Endometrial microvascular endothelial cells (primary cell): Measurements from ENCODE around the gene SFXN3. TPM values are rescaled to one million over a fixed set of nuclear protein-coding genes. Genes with fewer than 3 reads are reported as not detected.

Experiments used
- in situ Hi-C: cut with HindIII; loops from 2 replicates; pipeline ENCODE4 v1.10.0; 2017; ENCODE audit warnings: low sequenced_read_pairs, low pct_unique_long_range_greater_than_20kb; ENCODE audit errors: inconsistent ontology term
- total RNA-seq: library from RNA; depleted of rRNA; stranded (reverse); fragments of >200 nt; gene quantifications from one replicate; pipeline ENCODE4 v1.2.3, GENCODE V29; 2015; ENCODE audit errors: inconsistent ontology term

SFXN3 gene
- total RNA-seq, 1 donor from 2014 or later, result 84.7 TPM

DNA sequence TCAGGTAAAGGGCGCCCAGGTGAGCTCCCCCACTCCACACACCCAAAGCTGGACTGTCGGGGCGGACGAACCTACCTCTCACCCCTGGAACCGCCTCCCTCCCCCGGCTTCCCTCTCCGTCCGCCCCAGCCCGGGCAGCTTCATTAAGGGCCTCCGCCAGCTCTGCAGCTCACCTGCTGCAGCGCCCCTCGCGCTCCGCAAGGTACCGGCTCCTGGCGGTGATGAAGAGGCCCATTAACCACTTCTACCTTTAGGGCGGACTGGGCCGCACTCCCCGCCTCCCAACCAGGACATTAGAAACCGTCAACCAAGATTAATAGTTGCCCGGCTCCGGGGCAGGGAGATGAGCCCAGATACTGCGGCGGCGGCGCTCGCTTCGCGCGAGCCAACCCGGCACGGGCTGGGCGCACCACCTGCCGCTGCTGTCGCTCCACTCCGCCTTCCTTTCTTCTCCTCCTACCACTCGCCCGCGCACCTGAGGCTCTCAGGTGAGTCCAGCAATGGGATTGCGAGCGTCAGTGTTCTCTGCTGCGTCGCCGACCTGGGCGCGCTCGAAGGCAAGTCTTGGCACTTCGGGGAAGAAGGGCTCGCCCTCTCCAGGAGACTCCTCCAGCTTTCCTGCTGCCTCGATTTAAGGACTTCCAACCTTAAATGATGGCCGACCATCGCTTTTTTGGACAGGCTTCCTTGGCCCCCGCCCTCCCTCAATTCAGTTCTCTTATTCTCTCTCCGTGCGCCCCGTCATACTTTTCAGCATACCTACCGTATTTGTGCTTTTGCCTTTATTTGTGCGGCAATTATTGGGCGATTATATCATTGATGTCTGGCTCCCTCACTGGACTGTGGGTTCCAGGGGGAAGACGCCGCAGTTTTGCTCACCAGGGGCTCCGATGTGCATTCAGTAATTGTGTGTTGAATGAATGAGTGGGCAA is 17.2 kb downstream of the SFXN3 start:
- in situ Hi-C loops, result no loop called here

DNA sequence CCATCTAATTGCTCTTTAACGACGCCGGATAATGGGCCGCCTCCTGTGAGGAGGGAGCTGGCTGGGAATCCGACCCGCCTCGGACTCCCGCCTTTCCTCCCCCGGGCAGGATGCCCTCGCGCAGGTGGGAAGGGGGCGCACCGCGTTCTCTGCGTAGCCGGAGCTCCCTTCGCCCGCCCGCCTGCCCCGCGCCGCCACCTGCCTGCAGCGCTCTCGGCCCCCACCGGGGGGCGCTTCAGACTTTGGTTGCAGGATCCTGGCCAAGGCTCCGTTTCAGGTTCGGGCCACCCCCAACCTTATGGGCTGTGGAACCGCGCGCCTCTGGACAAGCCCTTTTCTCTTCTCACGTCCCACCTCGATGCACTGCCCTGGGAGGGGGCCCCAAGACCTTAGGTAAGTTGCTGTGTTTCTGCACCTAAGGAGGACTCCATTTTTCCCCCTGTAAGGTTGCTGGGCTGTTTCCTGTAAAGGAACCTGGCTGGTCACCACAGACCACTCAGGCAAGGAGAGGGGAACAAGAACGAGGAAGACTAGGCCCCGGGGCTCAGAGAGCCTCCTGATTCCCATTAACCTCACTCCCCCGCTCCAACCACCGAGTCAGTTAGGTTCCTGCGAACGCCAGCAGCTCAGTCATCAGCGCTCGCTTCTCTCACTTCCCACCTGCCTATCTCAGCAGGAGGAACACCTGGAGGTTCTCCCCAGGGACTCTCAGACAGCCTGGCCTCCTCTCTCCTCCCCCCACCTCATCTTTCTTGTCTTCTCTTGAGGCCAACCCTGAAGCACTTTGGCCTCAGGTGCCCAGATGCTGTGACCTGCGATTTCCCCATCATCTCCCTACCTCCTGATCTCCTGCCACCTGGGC is 19.4 kb downstream of the SFXN3 start:
- in situ Hi-C loops, result no loop called here

DNA sequence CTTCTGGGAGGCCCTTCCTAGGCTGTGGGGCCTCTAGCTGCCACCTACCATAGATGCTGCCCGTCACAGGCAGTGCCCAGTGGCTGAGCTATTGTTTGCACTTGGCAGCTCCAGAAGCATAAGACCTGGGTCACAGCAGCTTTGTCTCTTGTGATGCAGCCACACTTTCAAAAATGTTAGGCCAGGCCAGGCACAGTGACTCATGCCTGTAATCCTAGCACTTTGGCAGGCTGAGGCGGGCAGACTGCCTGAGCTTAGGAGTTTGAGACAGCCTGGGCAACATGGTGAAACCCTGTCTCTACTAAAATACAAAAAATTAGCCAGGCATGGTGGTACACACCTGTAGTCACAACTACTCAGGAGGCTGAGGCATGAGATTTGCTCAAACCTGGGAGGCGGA is 21.3 kb downstream of the SFXN3 start:
- in situ Hi-C loops, result no loop called here

DNA sequence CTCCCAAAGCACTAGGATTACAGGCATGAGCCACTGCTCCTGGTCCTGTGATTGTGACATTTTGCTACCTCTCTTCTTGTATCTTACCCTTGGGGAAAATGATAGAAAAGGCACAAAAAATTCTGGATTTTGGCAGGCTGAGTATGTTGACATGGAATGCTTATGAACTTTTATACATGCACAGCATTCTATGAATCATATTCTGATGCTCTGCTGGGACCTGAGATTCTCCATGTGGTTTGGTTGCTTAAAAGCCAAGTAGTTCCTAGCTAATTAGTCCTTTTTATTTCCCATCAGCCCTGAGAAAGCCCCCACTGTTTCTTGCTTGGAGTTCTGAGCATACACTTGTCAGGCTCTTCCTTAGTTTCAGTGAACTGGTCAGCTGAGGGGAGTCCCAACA is 22.5 kb downstream of the SFXN3 start:
- in situ Hi-C loops, result no loop called here

DNA sequence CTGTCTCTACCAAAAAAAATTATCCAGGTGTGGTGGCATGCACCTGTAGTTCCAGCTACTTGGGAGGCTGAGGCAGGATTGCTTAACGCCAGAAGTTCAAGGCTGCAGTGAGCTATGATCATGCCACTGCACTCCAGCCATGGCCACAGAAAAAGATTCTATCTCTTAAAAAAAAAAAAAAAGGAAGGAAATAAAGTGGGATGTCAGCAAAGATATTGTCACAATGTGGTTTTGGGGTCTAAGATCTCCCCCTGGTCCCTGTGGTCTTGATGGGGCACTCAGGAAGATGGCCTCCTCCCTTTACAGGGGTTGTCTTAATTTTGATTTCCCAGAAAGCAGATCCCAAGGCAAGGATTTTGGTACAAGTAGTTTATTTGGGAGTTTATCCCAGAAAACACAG is 23.3 kb downstream of the SFXN3 start:
- in situ Hi-C loops, result no loop called here

DNA sequence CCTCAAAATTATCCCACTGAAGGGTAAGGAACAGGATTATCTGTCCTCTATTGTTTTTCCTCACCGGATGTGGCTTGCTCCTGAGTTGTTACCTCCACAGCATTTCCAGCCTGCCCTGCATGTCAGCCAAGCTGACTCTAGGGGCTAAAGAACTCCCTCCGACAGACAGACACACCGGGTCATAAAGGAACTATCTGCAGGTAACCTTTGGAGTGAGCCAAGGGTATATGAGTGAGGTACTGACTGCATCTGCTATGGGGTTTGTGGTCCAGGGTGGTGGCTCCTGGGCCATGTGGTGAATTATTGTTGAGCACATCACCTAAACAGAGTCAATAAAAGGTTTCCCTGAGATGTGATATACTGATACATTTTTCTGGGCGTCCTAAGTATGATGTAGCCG is 23.8 kb downstream of the SFXN3 start:
- in situ Hi-C loops, result no loop called here

DNA sequence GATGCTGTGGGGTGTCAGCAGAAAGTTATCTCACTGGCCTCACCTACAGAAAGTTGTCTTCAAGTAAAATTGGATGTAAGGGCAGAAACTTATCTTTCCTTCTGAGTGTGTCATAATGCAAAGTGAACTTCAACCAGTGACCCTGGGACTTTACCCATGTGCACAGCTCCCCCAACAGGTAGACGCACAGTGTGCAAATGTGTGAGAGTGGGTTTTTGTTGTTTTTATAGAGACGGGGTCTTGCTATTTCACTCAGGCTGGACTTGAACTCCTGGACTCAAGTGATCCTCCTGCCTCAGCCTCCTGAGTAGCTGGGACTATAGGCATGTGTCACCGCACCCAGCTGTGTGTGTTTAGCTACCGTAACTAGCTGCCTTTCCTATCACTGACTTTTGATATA is 24.4 kb downstream of the SFXN3 start:
- in situ Hi-C loops, result no loop called here

DNA sequence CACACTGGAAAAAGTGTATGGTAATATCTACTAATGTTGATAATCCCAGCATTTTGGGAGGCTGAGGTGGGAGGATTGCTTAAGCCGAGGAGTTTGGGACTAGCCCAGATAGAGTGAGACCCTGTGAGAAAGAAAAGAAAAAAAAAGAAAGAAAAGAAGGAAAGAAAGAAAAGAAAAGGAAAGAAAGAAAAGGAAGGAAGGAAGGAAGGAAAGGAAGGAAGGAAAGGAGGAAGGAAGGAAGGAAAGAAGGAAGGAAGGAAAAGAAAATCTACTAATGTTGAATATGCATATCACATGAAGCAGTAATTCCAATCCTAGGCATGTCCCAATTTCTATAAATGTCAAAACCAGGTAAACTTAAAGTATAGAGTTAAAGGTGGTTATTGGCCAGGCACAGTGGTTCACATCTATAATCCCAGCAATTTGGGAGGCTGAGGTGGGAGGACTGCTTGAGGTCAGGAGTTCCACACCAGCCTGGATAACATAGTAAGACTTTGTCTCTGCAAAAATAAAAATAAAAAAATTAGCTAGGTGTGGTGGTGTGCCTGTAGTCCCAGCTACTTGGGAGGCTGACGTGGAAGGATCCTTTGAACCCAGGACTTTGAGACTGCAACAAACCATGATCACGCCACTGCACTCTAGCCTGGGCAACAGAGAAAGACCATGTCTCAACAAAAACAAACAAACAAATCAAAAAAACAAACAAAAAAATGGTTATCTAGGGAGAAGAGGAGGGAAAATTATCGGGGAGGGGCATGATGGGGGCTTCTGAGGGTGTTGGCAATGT is 25.5 kb downstream of the SFXN3 start:
- in situ Hi-C loops, result no loop called here

DNA sequence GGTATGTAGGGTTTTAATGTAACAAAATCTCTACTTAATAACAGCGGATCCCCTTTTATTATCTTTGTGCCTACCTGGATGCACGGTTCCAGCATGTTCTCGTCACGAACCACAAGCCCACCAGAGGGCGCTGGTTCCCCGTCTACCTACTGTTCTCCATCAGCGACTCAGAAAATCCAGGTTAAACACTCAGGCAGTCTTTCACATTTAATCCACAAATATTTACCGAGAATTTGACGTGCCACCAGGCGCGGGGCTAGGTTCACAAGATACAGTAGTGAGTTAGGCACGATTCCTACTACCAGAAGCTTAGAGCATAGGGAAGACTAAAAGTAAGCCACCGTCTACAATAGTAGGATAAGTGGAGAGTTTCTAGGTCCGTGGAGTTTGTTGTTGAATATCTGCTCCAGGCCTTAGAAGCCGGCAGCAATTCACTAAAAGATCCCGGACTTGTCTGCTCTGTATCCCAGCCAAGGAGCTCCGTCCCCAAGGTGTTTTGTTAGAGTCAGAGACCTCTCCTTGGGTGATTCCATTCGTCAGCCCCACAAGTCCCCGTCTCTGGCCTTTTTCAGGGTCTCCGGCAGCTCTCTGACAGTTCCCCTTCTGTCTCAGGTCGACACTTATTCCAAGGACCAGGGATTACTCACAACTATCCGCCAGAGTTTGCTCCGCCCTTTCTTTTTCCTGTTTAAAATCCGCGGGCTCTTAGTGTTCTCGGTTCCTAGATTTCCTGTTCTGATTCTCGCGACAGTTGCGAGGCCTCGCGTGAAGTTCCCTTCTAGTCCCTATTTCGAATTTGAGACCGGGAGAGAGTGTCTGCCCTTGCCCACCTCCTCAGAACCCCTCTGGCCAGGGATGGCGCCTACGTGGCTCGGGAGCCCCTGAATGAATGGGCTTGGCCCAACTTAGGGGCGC is 29.3 kb downstream of the SFXN3 start:
- in situ Hi-C loops, result no loop called here

DNA sequence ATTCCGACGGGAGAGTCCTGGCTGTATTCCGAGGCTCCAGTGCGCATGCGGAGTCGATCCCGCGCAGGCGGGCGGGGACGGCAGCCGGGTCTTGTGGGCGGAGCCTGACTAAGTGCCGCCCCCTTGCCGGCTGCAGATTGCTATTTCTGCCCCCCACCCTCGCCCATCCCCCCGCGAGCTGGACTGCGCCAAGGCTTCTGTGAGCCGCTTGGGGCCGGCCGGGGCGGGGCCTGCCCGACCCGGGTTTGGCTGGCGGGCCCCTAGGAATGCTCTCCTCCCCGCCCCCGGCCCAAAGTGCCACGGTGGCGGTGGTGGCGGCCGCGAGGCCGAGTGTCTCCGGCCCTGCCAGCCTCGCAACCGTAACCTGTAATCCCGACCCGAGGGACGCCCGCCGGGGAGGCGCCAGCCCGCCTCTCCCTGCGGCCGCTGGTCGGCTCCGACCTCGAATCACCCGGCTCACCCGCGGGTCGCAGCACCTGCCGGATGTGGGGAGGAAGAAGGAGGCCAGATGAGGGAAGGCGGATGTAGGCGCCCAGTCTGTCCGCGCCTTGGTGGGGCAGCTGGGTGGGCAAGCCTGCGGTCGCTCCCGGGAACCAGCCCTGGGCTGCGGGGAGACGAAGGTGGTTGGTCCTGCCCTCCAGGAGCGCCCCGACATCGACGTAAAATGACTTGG is 30.1 kb downstream of the SFXN3 start:
- in situ Hi-C loops, result no loop called here

DNA sequence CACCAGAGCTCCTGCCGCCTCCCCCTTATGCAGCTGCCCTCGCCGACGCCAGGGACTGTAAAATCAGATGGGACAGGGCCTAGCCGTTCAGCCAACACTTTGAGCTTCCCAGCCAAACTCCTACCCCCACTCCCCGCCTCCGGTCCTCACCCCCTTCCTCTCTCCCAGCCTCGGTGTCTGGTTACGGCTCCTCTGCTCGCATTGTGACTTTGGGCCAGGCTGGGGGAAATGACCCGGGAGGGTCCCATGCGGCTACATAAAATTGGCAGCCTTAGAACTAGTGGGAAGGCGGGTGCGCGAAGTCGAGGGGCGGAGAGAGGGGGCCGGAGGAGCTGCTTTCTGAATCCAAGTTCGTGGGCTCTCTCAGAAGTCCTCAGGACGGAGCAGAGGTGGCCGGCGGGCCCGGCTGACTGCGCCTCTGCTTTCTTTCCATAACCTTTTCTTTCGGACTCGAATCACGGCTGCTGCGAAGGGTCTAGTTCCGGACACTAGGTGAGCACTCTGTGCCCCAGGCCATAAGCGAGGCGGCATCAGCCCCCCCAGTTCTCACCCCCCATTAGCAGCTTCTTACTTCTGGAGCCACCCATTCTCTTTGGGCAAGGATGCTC is 30.7 kb downstream of the SFXN3 start, which contains the start of gene KAZALD1:
Gene KAZALD1 (plus strand): TSS at position 366 of the 608 bp plus-strand sequence. CDS start 604 bp downstream, outside the sequence.
- in situ Hi-C loops, result no loop called here

DNA sequence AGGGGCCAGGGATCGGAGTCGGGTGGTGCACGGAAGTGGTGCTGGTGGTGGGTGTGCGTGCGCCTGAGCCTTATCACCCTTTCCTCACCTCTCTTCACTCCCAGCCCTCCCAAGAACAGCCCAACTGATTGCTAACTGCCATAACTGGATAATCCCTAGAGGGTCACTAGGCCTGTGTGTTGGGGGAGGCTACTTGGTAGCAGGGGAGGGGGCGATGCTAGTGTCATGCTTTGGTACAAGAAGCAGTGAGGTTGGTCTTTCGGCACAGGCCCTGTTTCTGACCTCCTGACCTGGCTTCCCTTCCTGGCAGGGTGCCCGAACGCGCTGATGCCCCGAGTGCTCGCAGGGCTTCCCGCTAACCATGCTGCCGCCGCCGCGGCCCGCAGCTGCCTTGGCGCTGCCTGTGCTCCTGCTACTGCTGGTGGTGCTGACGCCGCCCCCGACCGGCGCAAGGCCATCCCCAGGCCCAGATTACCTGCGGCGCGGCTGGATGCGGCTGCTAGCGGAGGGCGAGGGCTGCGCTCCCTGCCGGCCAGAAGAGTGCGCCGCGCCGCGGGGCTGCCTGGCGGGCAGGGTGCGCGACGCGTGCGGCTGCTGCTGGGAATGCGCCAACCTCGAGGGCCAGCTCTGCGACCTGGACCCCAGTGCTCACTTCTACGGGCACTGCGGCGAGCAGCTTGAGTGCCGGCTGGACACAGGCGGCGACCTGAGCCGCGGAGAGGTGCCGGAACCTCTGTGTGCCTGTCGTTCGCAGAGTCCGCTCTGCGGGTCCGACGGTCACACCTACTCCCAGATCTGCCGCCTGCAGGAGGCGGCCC is 31.4 kb downstream of the SFXN3 start:
- in situ Hi-C loops, result no loop called here

DNA sequence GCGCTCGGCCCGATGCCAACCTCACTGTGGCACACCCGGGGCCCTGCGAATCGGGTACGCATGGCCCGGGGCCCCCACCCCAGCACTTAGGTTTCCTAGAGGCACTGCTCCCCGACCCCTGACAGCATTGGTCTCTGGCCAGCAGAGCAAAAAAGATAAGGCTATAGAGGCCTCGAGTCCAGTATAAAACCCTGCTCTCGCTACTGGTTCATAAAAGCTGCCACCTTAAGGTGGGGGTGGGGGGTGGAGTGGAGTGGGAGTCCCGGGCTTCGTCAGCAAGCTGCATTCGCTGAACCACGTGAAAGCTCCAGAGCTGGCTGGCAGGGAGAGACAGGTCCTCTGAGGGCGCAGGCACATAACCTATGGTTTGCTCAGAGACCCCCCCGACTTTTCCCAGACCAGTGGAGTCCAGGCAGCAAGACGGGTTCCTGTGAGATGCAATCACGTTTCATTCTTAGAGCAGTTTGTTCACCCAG is 32.1 kb downstream of the SFXN3 start:
- in situ Hi-C loops, result no loop called here

DNA sequence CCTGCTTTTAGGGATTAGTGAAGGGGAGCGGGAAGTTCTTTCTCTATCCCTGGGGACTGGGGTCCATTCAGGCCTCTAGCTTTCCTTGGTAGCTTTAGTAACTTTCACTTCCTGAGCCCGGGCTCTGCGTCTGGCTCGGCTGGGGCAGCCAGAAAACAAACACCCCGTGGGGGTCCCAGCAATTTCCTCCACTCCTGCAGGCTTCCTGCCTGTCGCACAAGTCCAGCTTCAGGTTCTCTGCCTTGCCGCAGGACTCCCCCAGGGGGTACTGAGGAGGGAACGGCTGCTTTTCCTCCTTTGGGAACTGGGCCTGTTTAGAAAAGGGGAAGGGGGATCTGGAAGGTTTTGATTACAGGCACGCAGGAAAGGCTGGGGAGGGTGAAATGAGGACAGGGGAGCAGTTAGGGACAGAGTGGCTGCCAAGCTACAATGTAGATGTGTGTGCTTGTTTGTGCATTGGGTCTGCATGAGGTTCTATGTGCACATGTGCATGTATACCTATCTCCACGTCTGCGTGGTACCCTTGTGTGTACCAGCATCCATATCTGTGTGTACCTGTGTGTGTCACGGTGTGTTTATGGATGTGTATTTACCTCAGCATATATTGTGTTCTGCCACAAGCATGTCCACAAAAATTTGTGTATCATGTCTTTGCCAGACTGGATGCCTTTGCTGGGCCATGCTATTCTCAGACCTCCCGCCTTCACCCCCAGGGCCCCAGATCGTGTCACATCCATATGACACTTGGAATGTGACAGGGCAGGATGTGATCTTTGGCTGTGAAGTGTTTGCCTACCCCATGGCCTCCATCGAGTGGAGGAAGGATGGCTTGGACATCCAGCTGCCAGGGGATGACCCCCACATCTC is 32.7 kb downstream of the SFXN3 start:
- in situ Hi-C loops, result no loop called here

DNA sequence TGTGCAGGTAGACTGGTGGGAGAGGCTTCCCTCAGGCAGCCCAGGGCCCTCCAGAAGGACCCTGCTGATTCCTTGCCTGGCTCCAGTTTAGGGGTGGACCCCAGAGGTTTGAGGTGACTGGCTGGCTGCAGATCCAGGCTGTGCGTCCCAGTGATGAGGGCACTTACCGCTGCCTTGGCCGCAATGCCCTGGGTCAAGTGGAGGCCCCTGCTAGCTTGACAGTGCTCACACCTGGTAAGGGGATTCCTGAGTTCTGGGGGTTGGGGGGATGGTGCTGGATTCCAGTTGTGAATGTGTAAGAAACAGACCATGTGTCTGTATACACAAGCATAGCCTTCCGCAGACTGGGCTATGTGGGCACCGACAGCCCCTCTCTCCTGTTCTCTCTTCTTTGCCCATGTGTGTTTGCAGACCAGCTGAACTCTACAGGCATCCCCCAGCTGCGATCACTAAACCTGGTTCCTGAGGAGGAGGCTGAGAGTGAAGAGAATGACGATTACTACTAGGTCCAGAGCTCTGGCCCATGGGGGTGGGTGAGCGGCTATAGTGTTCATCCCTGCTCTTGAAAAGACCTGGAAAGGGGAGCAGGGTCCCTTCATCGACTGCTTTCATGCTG is 33.5 kb downstream of the SFXN3 start:
- in situ Hi-C loops, result no loop called here
